ENCODE data around the gene BEND5.

The BEND5 gene

GRCh38 chr1:48695161-48695560 lies 81.5 kb downstream of the BEND5 start:
- no peak overlapping the region for H3K4me3 ChIP-seq (replicated peaks; ENCODE audit: low read depth, low read length)
- no peak for DNase-seq (ENCODE audit: low read depth)
- TF ChIP-seq CTCF (IDR thresholded peaks at IDR 0.05; ENCODE audit: low read length, missing control alignments) = no peak

- H3K4me3 ChIP-seq (replicated peaks; ENCODE audit: low read depth, low read length) = no peak overlapping the region
- no peak for TF ChIP-seq CTCF (IDR thresholded peaks at IDR 0.05; ENCODE audit: low read length, missing control alignments)
- DNase-seq (ENCODE audit: low read depth) = no peak
These were observed 82.9 kb downstream of the BEND5 start for GRCh38 chr1:48693674-48694320.

GRCh38 chr1:48693180-48693579 lies 83.5 kb downstream of the BEND5 start:
- H3K4me3 ChIP-seq (replicated peaks; ENCODE audit: low read depth, low read length) = no peak overlapping the region
- no peak for TF ChIP-seq CTCF (IDR thresholded peaks at IDR 0.05; ENCODE audit: low read length, missing control alignments)
- DNase-seq (ENCODE audit: low read depth) = no peak

- TF ChIP-seq CTCF (IDR thresholded peaks at IDR 0.05; ENCODE audit: low read length, missing control alignments) = no peak
- H3K4me3 ChIP-seq (replicated peaks; ENCODE audit: low read depth, low read length) = no peak overlapping the region
- no peak for DNase-seq (ENCODE audit: low read depth)
These were observed 84.5 kb downstream of the BEND5 start for GRCh38 chr1:48692235-48692634.

- no peak overlapping the region for H3K4me3 ChIP-seq (replicated peaks; ENCODE audit: low read depth, low read length)
- no peak for DNase-seq (ENCODE audit: low read depth)
- no peak for TF ChIP-seq CTCF (IDR thresholded peaks at IDR 0.05; ENCODE audit: low read length, missing control alignments)
These were observed 85.2 kb downstream of the BEND5 start for GRCh38 chr1:48691429-48692001.

GRCh38 chr1:48688102-48688760 lies 88.5 kb downstream of the BEND5 start:
- DNase-seq (ENCODE audit: low read depth) = peak; percentile 8
- peak; percentile 39 for TF ChIP-seq CTCF (IDR thresholded peaks at IDR 0.05; ENCODE audit: low read length, missing control alignments)

More at GRCh38 chr1:48688102-48688760, 88.5 kb downstream of the BEND5 start:
- H3K4me3 ChIP-seq (replicated peaks; ENCODE audit: low read depth, low read length) = no peak overlapping the region

All from fibroblast of pulmonary artery (primary cell).